GM23338 (cell line): Measurements from ENCODE around the gene PMM1. TPM values are rescaled to one million over a fixed set of nuclear protein-coding genes. Genes with fewer than 3 reads are reported as not detected.

Source experiments
- ATAC-seq: fragments of 200-7000 bp; cut with Tn5 transposase; 3 replicates; pipeline ENCODE4 v1.9.1; 2020
- DNase-seq: peaks from one replicate; pipeline ENCODE4 v3.0.0-alpha.2; 2015; ENCODE audit warnings: low spot score
- H2AFZ ChIP-seq: fragments of 200-600 bp; sonication (generic); 2 replicates; pipeline ENCODE4 v1.8.0; 2016; ENCODE audit warnings: antibody characterized with exemption, mild to moderate bottlenecking, moderate library complexity
- H3F3A ChIP-seq: fragments of 200-600 bp; sonication (generic); replicated peaks from 2 replicates; pipeline ENCODE4 v1.8.0; 2017; ENCODE audit warnings: antibody characterized with exemption, mixed run types, low read depth
- H3K27ac ChIP-seq: fragments of 200-600 bp; sonication (generic); 2 replicates; pipeline ENCODE4 v1.6.1; 2016; ENCODE audit warnings: low read depth
- H3K27me3 ChIP-seq: fragments of 200-600 bp; sonication (generic); 2 replicates; pipeline ENCODE4 v1.8.0; 2016; ENCODE audit warnings: mild to moderate bottlenecking, mixed run types, moderate library complexity; ENCODE audit not compliant: insufficient read depth
- H3K36me3 ChIP-seq: fragments of 200-600 bp; sonication (generic); 2 replicates; pipeline ENCODE4 v1.8.0; 2016; ENCODE audit warnings: mild to moderate bottlenecking; ENCODE audit not compliant: insufficient read depth
- H3K4me1 ChIP-seq: fragments of 200-600 bp; sonication (generic); 2 replicates; pipeline ENCODE4 v1.8.0; 2016; ENCODE audit warnings: mild to moderate bottlenecking, moderate library complexity; ENCODE audit not compliant: insufficient read depth
- H3K4me2 ChIP-seq: fragments of 200-600 bp; sonication (generic); 2 replicates; pipeline ENCODE4 v1.7.1; 2017; ENCODE audit warnings: mixed run types
- H3K4me3 ChIP-seq: fragments of 200-600 bp; sonication (generic); 2 replicates; pipeline ENCODE4 v1.6.1; 2016; ENCODE audit warnings: mixed run types
- H3K79me2 ChIP-seq: fragments of 200-600 bp; sonication (generic); replicated peaks from 2 replicates; pipeline ENCODE4 v1.8.0; 2017; ENCODE audit warnings: mild to moderate bottlenecking; ENCODE audit not compliant: insufficient read depth
- H3K9me2 ChIP-seq: fragments of 200-600 bp; sonication (generic); 2 replicates; pipeline ENCODE4 v1.8.0; 2017; ENCODE audit not compliant: insufficient read depth
- H4K20me1 ChIP-seq: fragments of 200-600 bp; sonication (generic); replicated peaks from 2 replicates; pipeline ENCODE4 v1.8.0; 2017; ENCODE audit warnings: mild to moderate bottlenecking; ENCODE audit not compliant: insufficient read depth
- H3K27ac Mint-ChIP-seq: 2 replicates; pipeline ENCODE4 v1.8.0; 2020; ENCODE audit warnings: inconsistent platforms, mild to moderate bottlenecking, moderate library complexity, mixed read lengths
- H3K27me3 Mint-ChIP-seq: 3 replicates; pipeline ENCODE4 v1.8.0; 2022; ENCODE audit warnings: low read depth, mild to moderate bottlenecking, moderate library complexity, mixed read lengths, inconsistent platforms; ENCODE audit not compliant: insufficient read depth, poor library complexity
- H3K36me3 Mint-ChIP-seq: 3 replicates; pipeline ENCODE4 v1.8.0; 2021; ENCODE audit warnings: low read depth, mild to moderate bottlenecking, inconsistent platforms, moderate library complexity, mixed read lengths
- H3K4me1 Mint-ChIP-seq: 3 replicates; pipeline ENCODE4 v1.8.0; 2020; ENCODE audit warnings: mild to moderate bottlenecking, inconsistent platforms, mixed read lengths
- H3K4me3 Mint-ChIP-seq: 3 replicates; pipeline ENCODE4 v1.8.0; 2021; ENCODE audit warnings: moderate library complexity, mild to moderate bottlenecking, inconsistent platforms, mixed read lengths
- H3K9me3 Mint-ChIP-seq: 3 replicates; pipeline ENCODE4 v1.8.0; 2020; ENCODE audit warnings: moderate library complexity, mild to moderate bottlenecking, inconsistent platforms, mixed read lengths
- CREB1 ChIP-seq: fragments of 250-450 bp; sonication (Bioruptor Pico); IDR thresholded peaks from 2 replicates; pipeline ENCODE4 v1.5.0; 2020; ENCODE audit warnings: low read depth, mild to moderate bottlenecking, moderate library complexity
- EZH2phosphoT487 ChIP-seq: fragments of 200-600 bp; sonication (generic); IDR thresholded peaks from one replicate; pipeline ENCODE4 v1.8.1; 2018; ENCODE audit warnings: antibody characterized with exemption; ENCODE audit not compliant: unreplicated experiment
- JUNB ChIP-seq: IDR thresholded peaks from one replicate; pipeline ENCODE4 v1.6.1; 2016; ENCODE audit warnings: antibody characterized with exemption; ENCODE audit not compliant: unreplicated experiment
- NANOG ChIP-seq: IDR thresholded peaks from 2 replicates; pipeline ENCODE4 v1.6.1; 2016; ENCODE audit warnings: antibody characterized with exemption, borderline replicate concordance
- POLR2AphosphoS5 ChIP-seq: IDR thresholded peaks from 2 replicates; pipeline ENCODE4 v1.6.1; 2016; ENCODE audit warnings: antibody characterized with exemption, low read depth
- REST ChIP-seq: IDR thresholded peaks from one replicate; pipeline ENCODE4 v1.6.1; 2018; ENCODE audit warnings: antibody characterized with exemption; ENCODE audit not compliant: unreplicated experiment
- STAT1 ChIP-seq: IDR thresholded peaks from one replicate; pipeline ENCODE4 v1.6.1; 2016; ENCODE audit warnings: antibody characterized with exemption; ENCODE audit not compliant: unreplicated experiment
- ZNF114 ChIP-seq: fragments of 250-450 bp; sonication (Bioruptor Pico); IDR thresholded peaks from 2 replicates; pipeline ENCODE4 v1.5.0; 2020; ENCODE audit warnings: mild to moderate bottlenecking, moderate library complexity
- ZNF331 ChIP-seq: fragments of 250-450 bp; sonication (Bioruptor Pico); IDR thresholded peaks from 2 replicates; pipeline ENCODE4 v1.5.0; 2020; ENCODE audit warnings: low read depth, mild to moderate bottlenecking, moderate library complexity
- polyA plus RNA-seq: library from polyadenylated mRNA; unstranded; fragments of >200 nt; fragmentation: Nextera tagmentation; extraction: Ambion mirVana; gene quantifications from 2 replicates; pipeline ENCODE4 v1.2.1, GENCODE V29; 2016
- total RNA-seq: library from RNA; depleted of rRNA; stranded (reverse); fragments of >200 nt; shearing (Covaris generic); gene quantifications from 2 replicates; pipeline ENCODE4 v1.2.3, GENCODE V29; 2014
- TF ChIP-seq, protein P1 (sequence below): fragments of 250-450 bp; sonication (Bioruptor Pico); IDR thresholded peaks from 2 replicates; pipeline ENCODE4 v1.5.0; 2020; ENCODE audit warnings: mild to moderate bottlenecking, moderate library complexity
- TF ChIP-seq, protein P2 (sequence below): IDR thresholded peaks from 2 replicates; pipeline ENCODE4 v1.6.1; 2016; ENCODE audit warnings: antibody characterized with exemption

The PMM1 gene
- total and polyA plus RNA-seq, 2 experiments from 2014 or later: 8.7 to 9.9 TPM

GRCh38 chr22:41578114-41578513 is 11.5 kb downstream of the PMM1 start:
- H3K36me3 Mint-ChIP-seq: peaks cover 5% of the 10 kb centered on the region; the same call in 2 of the 3 replicates
- H3K9me2 ChIP-seq: no peaks in the 10 kb centered on the region
- peaks cover 16% of the 10 kb centered on the region for H3K27me3 Mint-ChIP-seq
- ATAC-seq (no peak), DNase-seq (no peak)
- no peaks in the 10 kb centered on the region for H3K79me2 ChIP-seq
- H3K36me3 ChIP-seq: no peaks in the 10 kb centered on the region
- no peak overlapping the region for H3K27ac ChIP-seq
- no peaks in the 10 kb centered on the region; the same call in 1 of the 2 replicates for H4K20me1 ChIP-seq
- no peak overlapping the region for H2AFZ ChIP-seq
- no peak for TF ChIP-seq EZH2phosphoT487
- no peak for TF ChIP-seq ZNF114
- no peak for TF ChIP-seq ZNF331 (CRISPR knock-in tag)
- no peak for TF ChIP-seq POLR2AphosphoS5
- no peak for TF ChIP-seq REST
- TF ChIP-seq NANOG: no peak
- TF ChIP-seq JUNB: no peak
- TF ChIP-seq CREB1 (CRISPR knock-in tag): no peak
- TF ChIP-seq, protein P1, sequence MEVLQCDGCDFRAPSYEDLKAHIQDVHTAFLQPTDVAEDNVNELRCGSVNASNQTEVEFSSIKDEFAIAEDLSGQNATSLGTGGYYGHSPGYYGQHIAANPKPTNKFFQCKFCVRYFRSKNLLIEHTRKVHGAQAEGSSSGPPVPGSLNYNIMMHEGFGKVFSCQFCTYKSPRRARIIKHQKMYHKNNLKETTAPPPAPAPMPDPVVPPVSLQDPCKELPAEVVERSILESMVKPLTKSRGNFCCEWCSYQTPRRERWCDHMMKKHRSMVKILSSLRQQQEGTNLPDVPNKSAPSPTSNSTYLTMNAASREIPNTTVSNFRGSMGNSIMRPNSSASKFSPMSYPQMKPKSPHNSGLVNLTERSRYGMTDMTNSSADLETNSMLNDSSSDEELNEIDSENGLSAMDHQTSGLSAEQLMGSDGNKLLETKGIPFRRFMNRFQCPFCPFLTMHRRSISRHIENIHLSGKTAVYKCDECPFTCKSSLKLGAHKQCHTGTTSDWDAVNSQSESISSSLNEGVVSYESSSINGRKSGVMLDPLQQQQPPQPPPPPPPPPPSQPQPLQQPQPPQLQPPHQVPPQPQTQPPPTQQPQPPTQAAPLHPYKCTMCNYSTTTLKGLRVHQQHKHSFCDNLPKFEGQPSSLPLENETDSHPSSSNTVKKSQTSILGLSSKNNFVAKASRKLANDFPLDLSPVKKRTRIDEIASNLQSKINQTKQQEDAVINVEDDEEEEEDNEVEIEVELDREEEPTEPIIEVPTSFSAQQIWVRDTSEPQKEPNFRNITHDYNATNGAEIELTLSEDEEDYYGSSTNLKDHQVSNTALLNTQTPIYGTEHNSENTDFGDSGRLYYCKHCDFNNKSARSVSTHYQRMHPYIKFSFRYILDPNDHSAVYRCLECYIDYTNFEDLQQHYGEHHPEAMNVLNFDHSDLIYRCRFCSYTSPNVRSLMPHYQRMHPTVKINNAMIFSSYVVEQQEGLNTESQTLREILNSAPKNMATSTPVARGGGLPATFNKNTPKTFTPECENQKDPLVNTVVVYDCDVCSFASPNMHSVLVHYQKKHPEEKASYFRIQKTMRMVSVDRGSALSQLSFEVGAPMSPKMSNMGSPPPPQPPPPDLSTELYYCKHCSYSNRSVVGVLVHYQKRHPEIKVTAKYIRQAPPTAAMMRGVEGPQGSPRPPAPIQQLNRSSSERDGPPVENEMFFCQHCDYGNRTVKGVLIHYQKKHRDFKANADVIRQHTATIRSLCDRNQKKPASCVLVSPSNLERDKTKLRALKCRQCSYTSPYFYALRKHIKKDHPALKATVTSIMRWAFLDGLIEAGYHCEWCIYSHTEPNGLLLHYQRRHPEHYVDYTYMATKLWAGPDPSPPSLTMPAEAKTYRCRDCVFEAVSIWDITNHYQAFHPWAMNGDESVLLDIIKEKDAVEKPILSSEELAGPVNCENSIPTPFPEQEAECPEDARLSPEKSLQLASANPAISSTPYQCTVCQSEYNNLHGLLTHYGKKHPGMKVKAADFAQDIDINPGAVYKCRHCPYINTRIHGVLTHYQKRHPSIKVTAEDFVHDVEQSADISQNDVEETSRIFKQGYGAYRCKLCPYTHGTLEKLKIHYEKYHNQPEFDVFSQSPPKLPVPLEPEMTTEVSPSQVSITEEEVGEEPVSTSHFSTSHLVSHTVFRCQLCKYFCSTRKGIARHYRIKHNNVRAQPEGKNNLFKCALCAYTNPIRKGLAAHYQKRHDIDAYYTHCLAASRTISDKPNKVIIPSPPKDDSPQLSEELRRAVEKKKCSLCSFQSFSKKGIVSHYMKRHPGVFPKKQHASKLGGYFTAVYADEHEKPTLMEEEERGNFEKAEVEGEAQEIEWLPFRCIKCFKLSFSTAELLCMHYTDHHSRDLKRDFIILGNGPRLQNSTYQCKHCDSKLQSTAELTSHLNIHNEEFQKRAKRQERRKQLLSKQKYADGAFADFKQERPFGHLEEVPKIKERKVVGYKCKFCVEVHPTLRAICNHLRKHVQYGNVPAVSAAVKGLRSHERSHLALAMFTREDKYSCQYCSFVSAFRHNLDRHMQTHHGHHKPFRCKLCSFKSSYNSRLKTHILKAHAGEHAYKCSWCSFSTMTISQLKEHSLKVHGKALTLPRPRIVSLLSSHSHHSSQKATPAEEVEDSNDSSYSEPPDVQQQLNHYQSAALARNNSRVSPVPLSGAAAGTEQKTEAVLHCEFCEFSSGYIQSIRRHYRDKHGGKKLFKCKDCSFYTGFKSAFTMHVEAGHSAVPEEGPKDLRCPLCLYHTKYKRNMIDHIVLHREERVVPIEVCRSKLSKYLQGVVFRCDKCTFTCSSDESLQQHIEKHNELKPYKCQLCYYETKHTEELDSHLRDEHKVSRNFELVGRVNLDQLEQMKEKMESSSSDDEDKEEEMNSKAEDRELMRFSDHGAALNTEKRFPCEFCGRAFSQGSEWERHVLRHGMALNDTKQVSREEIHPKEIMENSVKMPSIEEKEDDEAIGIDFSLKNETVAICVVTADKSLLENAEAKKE: no peak
- TF ChIP-seq, protein P2, sequence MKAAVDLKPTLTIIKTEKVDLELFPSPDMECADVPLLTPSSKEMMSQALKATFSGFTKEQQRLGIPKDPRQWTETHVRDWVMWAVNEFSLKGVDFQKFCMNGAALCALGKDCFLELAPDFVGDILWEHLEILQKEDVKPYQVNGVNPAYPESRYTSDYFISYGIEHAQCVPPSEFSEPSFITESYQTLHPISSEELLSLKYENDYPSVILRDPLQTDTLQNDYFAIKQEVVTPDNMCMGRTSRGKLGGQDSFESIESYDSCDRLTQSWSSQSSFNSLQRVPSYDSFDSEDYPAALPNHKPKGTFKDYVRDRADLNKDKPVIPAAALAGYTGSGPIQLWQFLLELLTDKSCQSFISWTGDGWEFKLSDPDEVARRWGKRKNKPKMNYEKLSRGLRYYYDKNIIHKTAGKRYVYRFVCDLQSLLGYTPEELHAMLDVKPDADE: no peak
- no peak for TF ChIP-seq STAT1
- H3F3A ChIP-seq: no peaks in the 10 kb centered on the region
- no peaks in the 10 kb centered on the region for H3K4me1 ChIP-seq
- H3K4me1 Mint-ChIP-seq: peaks cover 3% of the 10 kb centered on the region; the same call in 1 of the 3 replicates
- H3K4me3 ChIP-seq: no peak overlapping the region
- H3K27me3 ChIP-seq: no peaks in the 10 kb centered on the region
- H3K9me3 Mint-ChIP-seq: no peaks in the 10 kb centered on the region
- no peak overlapping the region for H3K4me3 Mint-ChIP-seq
- H3K27ac Mint-ChIP-seq: no peak overlapping the region
- H3K4me2 ChIP-seq: no peak overlapping the region
